Fibroblast of pulmonary artery (primary cell): ENCODE measurements around the gene MMP2.
A peak's percentile ranks its signal among the peaks of the same experiment; 100 is the strongest.

Experiments used
- DNase-seq: peaks from one replicate; pipeline ENCODE4 v3.0.0-alpha.2; 2010; ENCODE audit warnings: low read depth
- H3K4me3 ChIP-seq: replicated peaks from 2 replicates; pipeline ENCODE4 v1.5.1; 2011; ENCODE audit warnings: low read depth, mild to moderate bottlenecking, control low read depth, low read length, moderate library complexity
- TF ChIP-seq, protein P1 (sequence below): IDR thresholded peaks from 2 replicates; pipeline ENCODE4 v1.5.1; 2011; ENCODE audit warnings: mild to moderate bottlenecking, control low read depth, low read length, inconsistent platforms; ENCODE audit errors: missing control alignments

MMP2 gene

DNA sequence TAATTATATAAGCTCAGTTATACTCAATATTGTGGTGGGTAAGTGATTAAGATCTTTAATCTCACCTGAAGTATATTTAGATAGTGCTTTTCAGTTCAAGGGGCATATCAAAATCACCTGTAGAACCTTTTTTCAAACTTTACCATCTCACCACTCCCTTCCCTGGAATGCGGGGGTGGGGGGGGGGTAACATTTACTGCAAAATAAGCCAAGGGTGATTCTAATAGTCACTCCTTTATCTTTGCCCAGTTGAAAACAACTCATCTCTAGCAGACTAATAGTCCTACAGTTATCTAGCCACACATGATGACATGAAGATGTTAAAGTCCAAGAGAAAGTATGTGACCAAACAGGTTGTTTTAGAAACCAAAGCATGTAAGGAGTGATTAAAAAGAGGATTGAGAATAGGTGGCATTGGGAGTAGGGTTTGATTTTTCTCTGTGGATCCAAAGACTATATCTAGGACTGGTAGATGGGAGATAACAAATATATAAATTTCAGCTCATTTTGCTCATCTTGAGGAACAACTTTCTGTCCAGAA, 51.4 kb downstream of the MMP2 start:
- TF ChIP-seq, protein P1, sequence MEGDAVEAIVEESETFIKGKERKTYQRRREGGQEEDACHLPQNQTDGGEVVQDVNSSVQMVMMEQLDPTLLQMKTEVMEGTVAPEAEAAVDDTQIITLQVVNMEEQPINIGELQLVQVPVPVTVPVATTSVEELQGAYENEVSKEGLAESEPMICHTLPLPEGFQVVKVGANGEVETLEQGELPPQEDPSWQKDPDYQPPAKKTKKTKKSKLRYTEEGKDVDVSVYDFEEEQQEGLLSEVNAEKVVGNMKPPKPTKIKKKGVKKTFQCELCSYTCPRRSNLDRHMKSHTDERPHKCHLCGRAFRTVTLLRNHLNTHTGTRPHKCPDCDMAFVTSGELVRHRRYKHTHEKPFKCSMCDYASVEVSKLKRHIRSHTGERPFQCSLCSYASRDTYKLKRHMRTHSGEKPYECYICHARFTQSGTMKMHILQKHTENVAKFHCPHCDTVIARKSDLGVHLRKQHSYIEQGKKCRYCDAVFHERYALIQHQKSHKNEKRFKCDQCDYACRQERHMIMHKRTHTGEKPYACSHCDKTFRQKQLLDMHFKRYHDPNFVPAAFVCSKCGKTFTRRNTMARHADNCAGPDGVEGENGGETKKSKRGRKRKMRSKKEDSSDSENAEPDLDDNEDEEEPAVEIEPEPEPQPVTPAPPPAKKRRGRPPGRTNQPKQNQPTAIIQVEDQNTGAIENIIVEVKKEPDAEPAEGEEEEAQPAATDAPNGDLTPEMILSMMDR = no peak
- no peak for DNase-seq
- H3K4me3 ChIP-seq = no peak overlapping the region

DNA sequence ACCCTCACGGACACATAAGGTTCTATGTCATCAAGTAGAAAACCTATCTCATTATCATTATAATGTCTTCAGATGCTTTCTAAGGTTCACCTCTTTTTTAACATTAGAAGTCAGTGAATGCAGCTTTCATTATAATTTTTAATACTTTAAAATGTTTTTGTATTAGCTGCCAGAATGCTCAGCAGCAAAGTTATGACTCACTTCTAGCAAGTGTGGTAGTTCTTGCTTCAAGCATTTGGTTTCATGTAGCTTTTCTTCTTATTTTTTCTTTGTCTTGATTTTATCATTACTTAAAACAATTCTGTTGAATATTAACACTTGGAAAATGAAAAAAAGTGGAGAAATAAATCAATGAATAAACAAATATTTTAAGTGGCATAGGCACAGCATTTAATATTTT, 53.2 kb downstream of the MMP2 start:
- no peak overlapping the region for H3K4me3 ChIP-seq
- TF ChIP-seq, protein P1 = no peak
- DNase-seq = no peak

DNA sequence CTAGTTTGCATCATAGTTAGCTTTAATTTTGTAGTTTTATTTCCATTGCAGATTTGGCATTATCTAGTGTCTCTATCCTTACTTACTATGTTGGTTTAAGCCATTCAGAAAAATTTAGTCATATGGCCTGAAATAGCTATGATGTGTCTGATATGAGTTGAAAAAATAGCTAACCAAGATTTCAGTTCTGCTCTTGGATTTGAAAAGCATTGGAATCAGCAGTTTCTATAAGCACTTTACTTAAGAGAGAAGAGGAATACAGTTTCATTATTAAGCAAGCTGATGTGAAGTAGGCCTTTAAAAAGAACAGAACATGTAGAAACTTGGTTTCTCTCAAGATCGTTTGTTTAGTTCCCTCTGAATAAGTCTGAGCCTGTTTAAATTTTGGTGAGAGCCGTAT, 55.8 kb downstream of the MMP2 start:
- H3K4me3 ChIP-seq = no peak overlapping the region
- TF ChIP-seq, protein P1 = no peak
- no peak for DNase-seq

DNA sequence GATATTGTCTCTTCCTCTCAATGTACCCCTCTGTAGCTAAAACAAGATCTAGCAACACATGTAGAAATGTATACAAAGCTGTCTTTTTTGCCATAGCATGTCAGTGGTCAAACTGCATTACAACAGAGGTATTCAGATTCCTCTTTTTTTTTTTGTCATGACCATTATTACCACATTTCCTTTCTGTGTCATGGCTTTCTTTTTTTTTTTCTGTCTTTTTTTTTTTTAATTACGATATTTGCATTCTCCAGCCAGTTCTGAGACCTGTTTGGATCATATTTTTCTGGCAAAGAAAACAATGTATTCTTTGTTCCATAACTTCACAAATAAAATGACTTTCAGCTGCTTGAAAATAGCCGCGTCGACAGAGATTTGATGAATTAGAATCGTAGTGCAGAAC, 60.1 kb downstream of the MMP2 start:
- no peak overlapping the region for H3K4me3 ChIP-seq
- peak; percentile 70 for DNase-seq
- TF ChIP-seq, protein P1 = no peak

DNA sequence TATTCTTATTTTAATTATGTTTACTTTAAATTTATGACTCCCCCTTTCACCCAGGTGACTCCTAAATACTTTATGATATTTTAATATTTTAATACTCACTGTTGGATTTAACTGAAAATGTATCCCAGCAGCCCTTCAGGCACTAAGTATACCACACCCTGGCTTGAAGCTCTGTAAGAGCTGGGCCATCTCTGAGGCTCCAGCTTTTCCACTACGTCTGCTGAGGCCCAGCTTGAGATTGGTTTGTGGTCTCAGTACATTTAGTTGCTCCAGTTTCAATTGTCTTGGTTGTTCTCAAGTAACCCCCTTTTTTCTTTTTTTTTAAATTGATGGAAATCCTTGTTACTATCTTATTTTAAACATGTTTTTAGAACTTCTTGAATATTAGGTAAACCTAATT, 60.5 kb downstream of the MMP2 start:
- TF ChIP-seq, protein P1 = no peak
- DNase-seq = no peak
- no peak overlapping the region for H3K4me3 ChIP-seq

DNA sequence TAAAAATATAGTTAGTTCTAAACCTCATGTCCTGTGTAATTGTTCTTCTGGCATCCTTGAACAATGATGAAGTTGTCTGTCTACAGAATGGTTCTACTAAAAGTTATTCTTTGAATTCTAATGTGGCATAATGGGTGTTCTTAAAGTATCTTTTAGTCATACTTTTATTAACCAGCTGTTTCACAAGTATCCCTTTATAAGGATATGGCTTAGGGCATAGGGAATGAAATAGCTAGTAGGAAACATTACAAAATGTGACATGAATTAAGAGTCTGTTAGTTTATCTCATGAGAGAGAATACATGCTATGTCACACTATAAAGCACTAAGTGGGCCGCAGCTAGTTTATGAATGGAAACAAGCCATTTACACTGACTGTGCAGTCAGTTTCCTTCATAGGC, 61.2 kb downstream of the MMP2 start:
- TF ChIP-seq, protein P1 = no peak
- H3K4me3 ChIP-seq = no peak overlapping the region
- no peak for DNase-seq

DNA sequence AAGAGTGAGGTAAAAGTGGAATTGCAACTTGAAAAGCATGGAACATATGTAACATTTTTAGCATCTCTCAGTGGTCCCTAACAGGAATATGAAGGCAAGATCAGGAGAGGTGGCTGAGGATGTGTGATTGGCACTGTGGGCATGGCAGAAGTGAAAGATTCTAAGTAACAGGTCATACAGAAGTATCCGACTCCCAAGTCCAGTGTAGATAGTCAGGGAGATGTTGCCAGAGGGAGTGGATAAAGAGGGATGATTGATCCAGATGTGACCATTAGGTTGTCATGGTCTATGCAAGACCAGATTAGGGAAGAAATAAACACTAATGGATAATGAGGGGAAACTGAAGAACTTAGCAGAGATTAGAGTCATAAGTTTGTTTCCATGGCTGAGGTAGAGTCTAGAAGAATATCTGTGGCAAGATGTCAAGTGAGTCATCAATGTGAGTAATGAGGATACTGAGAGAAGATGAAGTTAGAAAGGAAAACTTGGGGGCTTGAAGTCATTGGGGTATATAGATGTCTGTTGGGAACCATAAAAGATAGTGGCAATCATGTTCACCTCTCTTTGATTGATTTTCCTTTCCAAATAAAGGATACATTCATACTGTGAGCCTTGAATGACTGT, 63.6 kb downstream of the MMP2 start:
- H3K4me3 ChIP-seq = no peak overlapping the region
- DNase-seq = peak; percentile 68
- TF ChIP-seq, protein P1 = no peak
